Astrocyte of the cerebellum (primary cell): Measurements from ENCODE around the gene RNASE13.

Source experiments
- DNase-seq: peaks from one replicate; pipeline ENCODE4 v3.0.0-alpha.2; 2011; ENCODE audit warnings: low read depth
- H3K4me3 ChIP-seq: 2 replicates; pipeline ENCODE4 v1.5.1; 2011; ENCODE audit warnings: mild to moderate bottlenecking, low read depth, low read length, moderate library complexity
- CTCF ChIP-seq: IDR thresholded peaks from 2 replicates; pipeline ENCODE4 v1.5.1; 2012; ENCODE audit warnings: low read length, low read depth, moderate library complexity, mild to moderate bottlenecking; ENCODE audit errors: missing control alignments
- in situ Hi-C: cut with HindIII; loops from 2 replicates; pipeline ENCODE4 v1.10.0; 2017; ENCODE audit warnings: low sequenced_read_pairs

Gene RNASE13

GRCh38 chr14:21066882-21067502, 32.4 kb upstream of the RNASE13 start:
- no peak overlapping the region for H3K4me3 ChIP-seq
- in situ Hi-C loops: no loop called here
- no peak for DNase-seq
- TF ChIP-seq CTCF: peak; percentile 41

DNA sequence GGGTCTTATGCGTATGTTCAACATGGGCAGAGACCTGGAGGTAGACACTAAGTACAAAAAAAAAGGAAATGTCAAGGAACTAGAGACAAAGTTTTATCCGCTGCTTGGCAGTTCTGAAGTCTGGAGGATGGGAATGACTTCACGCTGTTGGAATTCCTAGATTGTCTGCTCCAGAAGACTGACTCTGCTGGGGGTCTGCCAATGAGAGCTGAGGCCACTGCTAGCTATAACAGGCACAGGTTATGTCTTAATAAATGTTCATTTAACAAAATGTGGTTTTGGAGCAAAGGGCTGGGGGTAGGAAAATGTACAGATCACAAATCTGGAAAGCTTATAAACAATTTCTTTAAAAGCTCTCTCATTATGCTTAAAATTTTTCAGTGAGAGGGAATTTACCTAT, 28.9 kb upstream of the RNASE13 start:
- in situ Hi-C loops: loop anchor here (5.0 kb wide), 1 partner anchor 44 kb away; no protein-coding TSS in a partner anchor
- TF ChIP-seq CTCF: no peak
- H3K4me3 ChIP-seq: no peak overlapping the region
- peak; percentile 70 for DNase-seq

GRCh38 chr14:21061347-21061668, 26.7 kb upstream of the RNASE13 start:
- H3K4me3 ChIP-seq: no peak overlapping the region
- in situ Hi-C loops: loop anchor here (5.0 kb wide), 1 partner anchor 46 kb away; no protein-coding TSS in a partner anchor
- TF ChIP-seq CTCF: no peak
- no peak for DNase-seq

DNA sequence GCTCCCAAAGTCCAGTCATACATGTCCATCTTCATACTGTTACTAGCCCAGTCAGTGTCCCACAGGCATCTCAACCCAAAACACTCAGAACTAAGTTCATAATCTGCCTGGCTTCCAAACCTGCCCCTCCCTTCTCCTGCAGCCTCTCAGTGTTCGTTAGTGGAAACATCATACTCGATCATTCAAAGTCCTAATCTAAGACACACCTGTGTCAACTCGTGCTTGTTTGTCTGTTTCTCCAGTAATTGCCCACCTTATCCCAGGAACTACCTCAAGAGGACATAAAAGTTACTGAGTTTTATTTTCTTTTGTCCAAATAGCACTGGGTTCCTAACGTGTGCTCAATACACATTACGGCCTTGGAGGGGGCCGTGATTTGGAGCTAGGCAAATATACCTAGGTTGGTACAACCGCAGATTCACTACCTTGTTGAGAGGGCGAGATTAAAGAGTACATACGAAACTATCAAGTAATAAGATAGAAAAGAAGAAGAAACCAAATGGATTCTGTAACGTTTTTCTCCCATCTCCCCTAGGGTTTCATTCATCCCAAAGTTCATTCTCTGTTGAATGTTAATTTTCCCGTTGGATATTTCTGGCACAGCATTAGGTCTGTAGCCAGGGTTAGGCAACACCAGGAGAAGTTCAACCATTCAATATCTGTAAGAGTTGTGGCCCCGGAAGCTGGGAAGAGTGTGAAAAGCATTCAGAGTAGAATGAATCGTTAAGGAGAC, 26.2 kb upstream of the RNASE13 start:
- no peak for DNase-seq
- in situ Hi-C loops: loop anchor here (5.0 kb wide), 1 partner anchor 47 kb away; no protein-coding TSS in a partner anchor
- no peak overlapping the region for H3K4me3 ChIP-seq
- no peak for TF ChIP-seq CTCF

- no peak for DNase-seq
- TF ChIP-seq CTCF: no peak
- no peak overlapping the region for H3K4me3 ChIP-seq
- in situ Hi-C loops: loop anchor here (5.0 kb wide), 1 partner anchor 47 kb away; no protein-coding TSS in a partner anchor
Observed at GRCh38 chr14:21059842-21060613, 25.4 kb upstream of the RNASE13 start.

DNA sequence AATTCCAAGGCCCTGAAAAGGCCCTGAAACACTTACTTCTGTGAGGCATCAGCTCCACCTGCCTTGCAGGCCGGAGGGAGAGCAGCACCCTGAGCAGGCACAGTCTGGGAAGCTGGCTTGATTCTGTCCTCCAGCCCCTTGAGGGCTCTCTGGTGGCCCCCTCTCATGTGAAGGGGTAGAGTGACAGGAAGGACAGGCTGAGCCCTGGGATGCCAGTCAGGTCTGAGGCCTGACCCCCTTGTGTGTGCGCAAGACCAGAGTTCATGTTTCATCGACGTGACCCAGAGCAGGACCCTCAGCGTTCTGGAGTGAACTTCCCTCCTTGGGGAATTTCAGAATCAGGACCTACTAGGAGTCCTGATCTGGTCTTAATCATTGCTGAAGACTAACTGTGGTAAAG, 24.3 kb upstream of the RNASE13 start:
- DNase-seq: no peak
- no peak for TF ChIP-seq CTCF
- in situ Hi-C loops: no loop called here
- H3K4me3 ChIP-seq: no peak overlapping the region
